NCI-H146 treated with DMSO at 0.1 percent for 48 hours (cell line): ENCODE results near the gene ETS1.

Experiments used
- DNase-seq: peaks from one replicate; lab custom pipeline; 2025; ENCODE audit not compliant: unreplicated experiment; lab: John Stamatoyannopoulos, UW

Gene ETS1

DNA sequence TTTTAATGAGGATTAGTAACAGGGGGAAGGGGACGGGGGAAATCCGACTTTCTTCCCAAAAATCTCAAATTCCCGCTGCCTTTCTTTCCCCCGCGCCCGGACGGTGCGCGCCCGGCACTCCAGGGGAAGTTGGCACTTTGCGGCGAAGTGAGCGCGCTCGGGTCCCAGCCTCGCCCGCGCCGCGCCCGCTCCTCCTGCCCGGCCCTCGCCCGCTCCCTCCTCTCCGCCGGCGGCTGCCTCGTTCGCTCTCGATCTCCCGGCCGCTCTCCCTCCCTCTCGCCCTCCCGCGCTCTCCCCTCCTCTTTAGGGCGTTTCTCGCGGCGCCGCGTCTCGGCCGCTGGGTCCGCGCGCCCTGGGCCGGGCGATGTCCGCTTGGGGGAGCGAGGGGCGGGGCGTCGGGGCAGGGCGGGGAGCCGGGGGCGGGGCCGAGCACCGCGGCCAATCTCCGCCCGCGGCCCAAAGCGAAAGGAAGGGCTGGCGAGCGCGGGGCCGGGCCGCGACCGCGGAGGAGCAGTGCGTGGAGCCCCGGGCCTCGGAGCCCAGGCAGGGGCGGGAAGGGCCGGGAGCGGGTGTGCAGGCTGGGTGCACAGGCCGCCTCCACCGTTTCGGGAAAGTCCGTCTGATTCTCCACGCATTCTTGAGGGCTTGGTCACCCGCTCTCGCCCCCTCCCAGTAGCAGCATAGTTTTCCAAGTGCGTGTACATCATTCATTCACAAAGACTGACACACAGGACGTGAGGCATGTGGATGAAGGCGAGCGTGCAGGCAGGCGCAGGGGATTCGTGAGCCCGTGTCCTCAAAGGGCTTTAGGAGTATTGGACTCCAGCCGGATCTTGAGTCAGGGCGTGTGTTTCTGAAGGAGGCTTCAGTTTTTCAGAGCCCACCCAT, 65.1 kb downstream of the ETS1 start:
- peak; percentile 84 for DNase-seq

GRCh38 chr11:128521682-128522054, 65.7 kb downstream of the ETS1 start:
- peak; percentile 56 for DNase-seq

DNA sequence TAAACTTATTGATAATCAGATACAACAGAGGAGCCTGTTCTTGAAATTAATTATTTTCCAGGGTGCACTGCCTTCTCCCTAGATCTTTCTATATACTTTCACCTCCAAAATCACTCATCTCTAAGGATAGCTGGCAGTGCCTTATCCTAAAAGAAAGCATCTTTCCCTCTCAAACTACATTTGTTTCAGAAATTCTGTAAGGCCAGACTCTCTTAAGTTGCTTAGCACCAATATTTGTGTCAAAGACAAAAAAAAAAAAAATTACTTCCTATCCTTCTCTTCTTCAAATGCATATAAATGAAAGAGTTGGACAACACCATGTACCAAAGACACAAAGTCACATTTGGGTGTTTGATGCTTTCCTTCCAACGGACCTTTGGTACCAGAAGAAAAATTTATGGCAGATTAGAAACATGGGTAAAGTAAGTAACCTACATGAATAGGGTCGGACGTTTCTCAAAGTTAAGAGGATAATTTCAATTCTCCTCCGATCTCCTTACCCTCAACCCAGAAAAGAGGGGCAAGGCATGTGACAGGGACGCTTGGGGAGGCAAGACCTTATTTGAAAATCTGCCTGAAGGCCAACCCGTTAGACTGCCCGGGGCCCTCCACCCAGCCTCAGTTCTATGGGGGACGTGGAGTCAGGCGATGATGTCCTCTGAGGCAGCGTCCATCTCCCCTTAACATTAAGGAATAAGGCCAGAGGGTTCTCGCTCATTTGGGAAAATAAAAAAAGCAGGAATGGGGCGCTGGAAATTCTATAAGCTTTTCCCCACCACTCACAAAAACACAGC, 66.3 kb downstream of the ETS1 start:
- DNase-seq: no peak

- DNase-seq: no peak
Measured at GRCh38 chr11:128520206-128520887, 67.0 kb downstream of the ETS1 start.

- DNase-seq: no peak
Measured at GRCh38 chr11:128519338-128519737, 68.0 kb downstream of the ETS1 start.

DNA sequence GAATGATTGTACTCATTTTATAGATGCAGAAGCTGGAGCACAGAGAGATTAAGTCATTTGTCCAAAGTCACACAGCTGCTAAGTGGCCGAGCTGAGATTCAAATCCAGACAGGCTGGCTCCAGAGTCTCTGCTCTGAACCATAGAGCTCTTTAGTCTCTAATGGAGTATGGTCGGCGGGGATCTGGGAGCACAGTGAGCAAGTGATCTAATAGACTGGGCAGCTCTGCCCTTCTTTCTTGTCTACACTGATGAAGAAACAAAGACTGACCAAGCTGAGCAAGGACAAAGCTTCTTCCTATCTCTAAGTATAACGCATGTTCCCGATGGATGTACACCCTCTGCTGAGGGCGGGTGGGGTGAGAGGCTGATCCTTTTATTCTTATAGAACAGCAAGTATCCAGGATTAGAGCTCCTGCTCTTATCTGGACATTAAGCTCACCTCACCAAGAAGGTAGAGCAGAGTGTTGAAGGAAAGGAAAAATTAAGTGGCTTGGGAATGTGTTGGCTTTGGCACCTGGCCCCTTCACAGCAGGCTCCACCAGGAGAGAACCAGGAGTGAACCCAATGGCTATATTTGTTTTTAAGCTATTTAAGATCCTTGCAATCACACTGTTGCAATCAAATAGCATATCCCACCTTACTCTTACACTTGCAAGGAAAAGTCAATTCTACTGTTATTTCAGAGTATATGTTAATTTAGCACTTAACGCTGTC, 68.7 kb downstream of the ETS1 start:
- no peak for DNase-seq

GRCh38 chr11:128517451-128518230, 69.7 kb downstream of the ETS1 start:
- no peak for DNase-seq

DNA sequence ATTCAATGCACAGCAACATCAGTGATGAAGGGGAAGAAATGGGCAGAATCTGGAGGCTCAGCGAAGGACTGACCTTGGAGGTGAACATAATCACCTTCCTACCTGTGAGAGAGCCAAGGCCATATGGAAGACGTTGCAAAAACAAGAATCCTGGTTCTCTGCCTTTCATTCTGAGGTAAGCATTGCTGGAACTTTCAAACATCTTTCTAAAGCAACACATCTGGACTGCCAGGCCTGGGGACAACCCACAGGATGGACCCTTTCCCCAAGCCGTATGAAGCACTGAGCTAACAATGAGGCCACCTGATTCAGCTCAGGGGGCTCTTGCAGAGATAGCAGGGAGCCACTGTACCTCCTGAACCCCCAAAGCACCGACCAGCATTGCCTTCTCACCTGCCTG, 70.5 kb downstream of the ETS1 start:
- no peak for DNase-seq

GRCh38 chr11:128515826-128516778, 71.3 kb downstream of the ETS1 start:
- DNase-seq: no peak

DNA sequence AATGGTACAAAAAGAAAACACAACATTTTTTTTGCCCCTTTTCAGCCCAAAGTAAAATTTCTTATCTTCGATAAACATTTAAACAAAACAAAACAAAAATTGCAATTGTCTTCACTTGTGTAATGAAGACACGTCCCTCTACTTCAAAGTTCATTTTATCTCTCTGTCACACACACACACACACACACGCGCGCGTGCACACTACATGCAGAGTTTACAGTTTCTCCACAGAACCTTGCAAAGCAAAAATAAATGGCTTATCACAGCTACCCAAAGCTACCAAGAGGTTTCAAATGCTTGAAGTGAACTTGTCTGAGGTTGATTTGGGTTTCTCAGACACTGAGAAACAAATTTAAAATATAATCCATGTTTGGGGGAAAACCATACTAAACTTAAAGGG, 72.3 kb downstream of the ETS1 start:
- no peak for DNase-seq

DNA sequence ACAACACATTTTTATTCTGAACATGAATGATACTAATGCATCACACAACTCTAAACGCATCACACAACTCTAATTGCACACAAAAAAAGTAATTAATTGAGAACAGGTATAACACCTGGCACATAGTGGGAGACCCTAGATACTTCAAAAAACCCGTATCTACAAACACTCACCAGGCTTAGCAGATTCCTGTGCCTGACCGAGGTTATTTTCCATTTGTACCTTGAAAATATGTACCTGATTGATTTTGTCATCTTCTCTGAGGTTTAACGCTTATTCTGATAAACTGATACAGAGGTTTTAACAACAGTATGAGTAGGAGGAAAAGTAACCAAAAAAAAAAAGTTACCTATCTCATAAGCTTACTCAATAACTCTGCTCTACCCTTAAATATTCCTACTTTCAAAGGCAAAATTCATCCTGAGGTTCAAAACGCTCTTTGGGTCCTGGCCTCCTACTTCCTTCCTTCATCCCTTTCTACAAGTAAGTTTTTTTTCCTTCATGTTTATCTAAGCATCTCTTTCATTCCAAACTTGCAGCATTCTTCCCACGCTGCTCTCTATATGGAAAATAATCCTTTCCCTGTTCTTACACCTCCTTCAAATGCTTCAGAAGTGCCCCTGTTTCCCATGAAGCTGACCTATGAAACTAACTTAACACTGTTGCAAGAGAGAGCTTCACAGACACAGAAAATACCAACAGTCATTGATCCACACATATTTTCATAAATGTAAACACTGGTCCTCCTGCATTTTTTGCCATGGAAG, 73.3 kb downstream of the ETS1 start:
- no peak for DNase-seq

DNA sequence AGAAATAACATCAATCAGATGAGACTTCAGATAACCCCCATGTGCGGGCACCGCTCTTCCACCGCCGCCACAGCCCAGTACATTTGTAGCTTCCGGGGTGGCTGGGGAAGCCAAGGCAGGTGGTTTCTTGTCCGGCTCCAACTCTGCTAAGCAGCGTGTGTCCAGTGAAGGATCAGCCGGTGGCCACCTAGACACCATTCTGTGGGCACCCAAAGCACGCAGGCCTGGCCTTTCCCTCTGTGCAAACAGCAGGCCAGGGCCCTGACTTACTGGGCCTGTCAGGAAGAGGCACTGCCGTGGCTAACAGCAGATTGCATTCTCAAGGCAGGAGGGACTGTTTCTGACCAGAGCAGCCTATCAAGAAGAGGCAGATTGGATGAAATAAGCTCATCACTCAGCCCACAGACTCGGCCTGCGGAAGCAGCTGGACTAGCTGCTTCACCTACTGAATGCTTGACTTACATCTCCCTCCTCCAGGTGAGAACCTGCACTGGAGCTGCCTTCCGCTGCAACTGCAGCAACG, 74.8 kb downstream of the ETS1 start:
- DNase-seq: no peak

- DNase-seq: no peak
Measured at GRCh38 chr11:128511712-128512111, 75.6 kb downstream of the ETS1 start.

DNA sequence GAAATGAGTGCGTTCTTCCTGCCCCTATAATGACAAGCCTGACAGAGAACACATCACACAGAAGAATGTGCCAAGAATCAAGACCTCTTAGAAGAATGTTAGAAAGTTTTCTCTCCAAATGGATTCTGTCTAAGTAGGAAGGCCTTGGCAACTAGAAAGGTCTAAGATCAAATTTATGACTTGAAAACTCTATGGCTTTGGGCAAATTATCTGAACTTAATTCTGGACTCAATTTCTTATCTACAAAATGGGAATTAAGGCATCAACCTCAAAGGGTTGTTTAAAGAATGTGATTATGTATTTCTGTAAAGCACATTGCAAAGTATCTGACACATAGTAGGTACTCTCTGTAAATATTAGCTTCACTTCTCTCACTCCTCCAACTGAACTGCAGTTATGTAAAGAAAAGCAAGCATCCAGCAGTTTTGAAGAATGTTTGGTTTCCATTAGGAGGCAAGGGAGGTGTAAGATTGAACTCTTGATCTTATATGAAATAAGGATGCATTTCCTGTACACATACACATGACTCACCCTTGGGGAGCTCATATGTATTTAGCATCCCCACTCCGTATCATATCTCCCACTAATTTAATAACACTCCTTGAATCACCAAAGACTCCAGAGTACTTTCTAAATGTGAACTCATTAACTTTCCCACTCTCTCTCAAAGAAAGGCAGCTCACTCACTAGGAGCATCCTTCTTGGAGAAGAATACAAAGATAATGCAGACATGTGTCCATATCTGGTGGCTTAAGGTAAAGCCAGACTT, 77.6 kb downstream of the ETS1 start:
- DNase-seq: no peak

DNA sequence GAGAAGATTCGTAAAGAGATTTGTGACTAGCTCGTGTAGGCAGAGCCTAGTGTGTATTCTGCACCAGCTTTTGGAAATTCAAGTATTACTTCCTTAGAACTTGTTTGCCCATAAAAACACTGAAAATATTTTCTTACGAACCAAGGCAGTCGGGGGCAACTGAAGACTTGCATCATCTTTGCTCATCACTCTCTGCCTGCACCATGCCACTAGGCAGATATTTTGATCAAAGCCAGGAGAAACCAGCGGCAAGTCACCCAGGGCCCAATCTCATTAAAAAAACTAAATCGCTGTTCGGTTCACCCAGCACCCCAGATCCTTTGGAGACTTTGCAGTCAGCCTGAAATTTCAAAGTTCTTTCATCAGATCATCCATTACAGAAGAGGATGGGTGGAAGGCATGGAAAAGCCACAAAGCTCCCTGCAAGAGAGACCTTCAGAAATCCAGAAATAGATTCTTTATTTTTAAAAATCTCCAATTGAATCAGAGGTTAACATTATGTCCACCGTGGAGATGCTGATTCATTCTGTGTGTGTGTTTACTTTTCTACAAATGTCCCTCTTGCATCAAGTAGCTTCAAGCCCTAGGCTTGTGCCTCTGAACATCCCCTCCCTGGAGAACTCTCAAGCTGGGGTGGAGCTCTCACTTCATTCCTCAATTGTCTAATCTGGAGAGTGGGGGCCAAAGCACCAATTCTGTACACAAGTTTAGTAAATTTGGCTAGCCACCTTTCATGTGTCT, 78.4 kb downstream of the ETS1 start:
- no peak for DNase-seq

GRCh38 chr11:128507936-128508335, 79.4 kb downstream of the ETS1 start:
- no peak for DNase-seq
